Hindlimb muscle (tissue), 1 donor: Measurements from ENCODE around the gene MRPS33. TPM values are rescaled to one million over a fixed set of nuclear protein-coding genes. Genes with fewer than 3 reads are reported as not detected.
"Not testable (repeated sequence)": the region's sequence is repeated elsewhere in the genome, so short reads cannot be mapped to it uniquely, and the experiment has no call there.

ENCODE experiments used
- DNase-seq: peaks from one replicate; pipeline ENCODE4 v3.0.0-alpha.2; 2013
- polyA plus RNA-seq: library from polyadenylated mRNA; unstranded; fragments of 120-200 nt; gene quantifications from one replicate; pipeline ENCODE4 v1.2.1, GENCODE V29; 2013; ENCODE audit not compliant: insufficient read length

Gene MRPS33
- polyA plus RNA-seq = 73.3 TPM

GRCh38 chr7:141014524-141015395 is at the start of gene MRPS33:
Gene MRPS33 (minus strand): TSS chr7:141014952. CDS start chr7:141010633, 4,319 bp downstream.
- DNase-seq = peak; percentile 97

- no peak for DNase-seq
Measured at GRCh38 chr7:141057788-141058187, 43.0 kb upstream of the MRPS33 start.

- no peak for DNase-seq
Measured at GRCh38 chr7:141055146-141055545, 40.4 kb upstream of the MRPS33 start.

DNA sequence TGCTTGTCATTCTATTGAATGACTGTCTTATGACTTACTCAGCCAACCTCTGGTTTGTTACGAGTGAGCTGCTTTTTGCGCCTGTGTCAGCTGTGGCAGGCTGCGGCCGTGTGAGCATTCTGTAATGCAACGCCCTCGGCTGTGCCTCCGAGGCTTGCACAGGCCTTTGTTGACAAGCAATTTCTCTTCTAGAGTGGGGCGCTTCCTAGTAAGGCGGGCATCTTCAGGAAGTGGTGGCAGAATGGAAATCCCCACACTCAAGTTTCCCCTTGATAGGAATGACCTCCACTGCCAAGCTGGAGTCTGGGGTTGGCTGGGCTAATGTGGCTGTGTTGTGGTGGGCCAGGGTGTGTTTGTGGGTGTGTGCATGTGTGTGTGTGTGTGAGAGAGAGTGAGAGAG is 38.9 kb upstream of the MRPS33 start:
- DNase-seq = no peak

DNA sequence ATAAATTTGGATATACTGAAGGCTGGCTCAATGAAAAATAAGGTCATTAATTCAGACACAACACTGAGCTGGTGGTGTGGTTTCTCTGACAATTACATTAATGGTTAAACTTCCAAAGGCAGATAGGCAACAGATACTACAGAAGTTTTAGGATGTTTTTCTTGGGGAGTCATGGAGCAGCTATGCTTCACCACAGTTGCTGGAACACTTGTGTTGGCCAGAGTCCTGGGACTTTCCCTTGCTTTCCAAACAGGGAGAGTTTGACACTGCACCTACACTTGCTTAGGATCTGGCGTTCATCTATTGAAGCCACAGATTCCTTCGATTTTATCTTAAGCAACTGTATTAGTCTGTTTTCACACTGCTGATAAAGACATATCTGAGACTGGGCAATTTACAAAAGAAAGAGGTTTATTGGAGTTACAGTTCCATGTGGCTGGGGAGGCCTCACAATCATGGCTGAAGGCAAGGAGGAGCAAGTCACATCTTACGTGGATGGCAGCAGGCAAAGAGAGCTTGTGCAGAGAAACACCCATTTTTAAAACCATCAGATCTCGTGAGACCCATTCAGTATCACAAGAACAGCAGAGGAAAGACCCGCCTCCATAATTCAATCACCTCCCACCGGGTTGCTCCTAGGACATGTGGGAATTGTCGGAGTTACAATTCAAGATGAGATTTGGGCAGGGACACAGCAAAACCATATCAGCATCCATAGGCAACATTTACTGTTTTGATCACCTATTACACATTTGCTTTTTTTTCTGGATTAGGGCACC is 31.3 kb upstream of the MRPS33 start:
- no peak for DNase-seq

DNA sequence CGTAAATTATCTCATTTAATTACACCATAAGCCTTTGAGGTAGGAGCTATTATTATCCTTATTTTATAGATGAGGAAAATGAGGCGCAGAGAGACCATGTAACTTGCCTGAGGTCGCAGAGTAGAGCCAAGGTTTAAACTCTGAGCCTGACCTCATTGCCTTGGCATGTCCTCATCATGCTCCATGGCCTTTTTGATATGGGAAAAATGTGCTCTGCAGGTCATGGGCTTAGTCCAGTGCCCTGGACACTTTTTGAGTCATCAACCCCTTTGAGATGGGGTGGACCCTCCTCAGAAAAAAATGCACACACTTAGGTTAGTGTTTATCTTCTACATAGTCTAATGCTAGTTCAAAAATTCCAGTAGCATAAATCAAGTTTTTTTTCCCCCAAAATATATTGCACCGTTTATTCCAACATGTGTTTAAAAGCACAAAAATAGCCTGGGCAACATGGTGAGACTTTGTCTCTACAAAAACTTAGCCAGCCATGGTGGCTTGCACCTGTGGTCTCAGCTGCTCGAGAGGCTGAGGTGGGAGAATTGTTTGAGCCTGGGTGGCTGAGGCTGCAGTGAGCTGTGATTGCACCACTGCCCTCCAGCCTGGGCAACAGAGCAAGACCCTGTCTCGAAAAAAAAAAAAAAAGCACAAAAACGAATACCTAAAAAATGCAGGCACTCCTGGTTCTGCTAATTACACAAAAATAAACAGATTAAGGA is 30.5 kb upstream of the MRPS33 start:
- DNase-seq = no peak

DNA sequence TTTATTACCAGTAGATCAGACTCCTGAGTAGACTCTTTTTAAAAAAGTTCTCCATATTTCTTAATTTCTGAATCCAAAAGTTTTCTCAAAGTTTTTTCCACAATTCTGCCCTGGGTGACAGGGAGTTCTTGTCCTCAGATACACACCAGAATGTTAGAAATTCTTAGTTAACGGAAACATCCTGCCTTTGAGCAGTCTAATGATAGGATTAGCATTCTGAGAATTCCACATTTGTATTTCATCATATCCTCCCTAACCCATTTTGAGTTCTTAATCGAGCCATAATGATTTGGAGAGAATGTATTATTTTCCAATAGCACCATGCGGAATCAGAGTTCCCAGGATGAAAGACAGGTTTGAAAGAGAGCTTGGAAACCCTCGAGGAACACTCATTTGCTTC is 28.9 kb upstream of the MRPS33 start:
- DNase-seq = no peak

DNA sequence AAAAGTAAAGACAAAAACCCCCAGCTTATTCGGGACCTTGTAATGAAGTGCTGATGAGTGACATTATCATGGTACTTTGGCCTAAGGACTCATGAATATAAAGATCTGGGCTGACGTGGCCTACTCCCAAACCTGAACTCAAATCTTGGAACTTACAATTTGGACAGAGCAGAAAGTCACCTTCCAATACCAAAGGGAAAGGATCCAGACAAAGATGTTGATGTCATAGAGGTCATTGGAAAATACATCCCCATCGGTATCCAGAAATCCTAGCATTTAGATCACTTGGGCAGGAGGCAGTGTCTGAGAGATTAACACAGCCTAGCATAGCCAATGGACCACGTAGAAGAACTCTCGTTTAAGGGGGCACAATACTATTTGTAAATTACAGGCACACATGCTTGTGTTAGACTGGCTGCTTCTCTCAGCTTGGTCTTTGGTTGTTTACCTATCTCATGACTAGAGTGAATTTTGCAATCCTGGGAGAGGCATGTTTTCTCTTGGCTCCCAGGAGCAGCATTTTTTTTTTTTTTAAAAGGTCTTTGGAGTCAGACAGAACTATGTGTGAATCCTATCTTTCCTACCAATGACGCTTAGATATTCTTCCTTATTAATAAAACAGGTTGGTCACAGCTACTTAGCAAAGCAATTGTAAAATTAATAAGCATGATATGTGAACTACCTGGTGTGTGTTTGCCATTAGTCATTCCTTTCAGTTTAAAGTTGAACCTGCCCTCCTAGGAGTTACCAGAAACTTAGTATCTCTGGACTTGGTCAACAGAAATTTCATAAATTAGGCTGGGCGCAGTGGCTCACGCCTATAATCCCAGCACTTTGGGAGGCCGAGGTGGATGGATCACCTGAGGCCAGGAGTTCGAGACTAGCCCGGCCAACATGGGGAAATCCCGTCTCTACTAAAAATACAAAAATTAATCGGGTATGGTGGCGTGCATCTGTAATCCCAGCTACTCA is 27.8 kb upstream of the MRPS33 start:
- DNase-seq = no peak

- no peak for DNase-seq
Measured at GRCh38 chr7:141039376-141039775, 24.6 kb upstream of the MRPS33 start.

GRCh38 chr7:141038100-141038499 is 23.3 kb upstream of the MRPS33 start:
- DNase-seq = not testable (repeated sequence)

GRCh38 chr7:141032539-141033323 is 18.0 kb upstream of the MRPS33 start:
- DNase-seq = not testable (repeated sequence)

GRCh38 chr7:141028767-141029166 is 14.0 kb upstream of the MRPS33 start:
- no peak for DNase-seq

- DNase-seq = no peak
Measured at GRCh38 chr7:141027043-141027442, 12.3 kb upstream of the MRPS33 start.

GRCh38 chr7:141024668-141025067 is 9.9 kb upstream of the MRPS33 start:
- no peak for DNase-seq

DNA sequence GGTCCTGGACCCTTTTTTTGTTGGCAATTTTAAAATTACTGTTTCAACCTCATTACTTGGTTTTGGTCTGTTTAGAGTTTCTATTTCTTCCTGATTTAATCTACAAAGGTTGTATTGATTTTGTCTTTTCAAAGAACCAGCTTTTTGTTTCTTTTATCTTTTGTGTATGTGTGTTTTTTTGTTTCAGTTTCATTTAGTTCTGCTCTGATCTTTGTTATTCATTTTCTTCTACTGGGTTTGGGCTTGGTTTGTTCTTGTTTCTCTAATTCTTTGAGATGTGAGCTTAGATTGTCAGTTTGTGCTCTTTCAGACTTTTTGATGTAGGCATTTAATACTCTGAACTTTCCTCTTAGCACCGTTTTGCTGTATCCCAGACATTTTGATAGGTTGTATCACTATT is 8.5 kb upstream of the MRPS33 start:
- no peak for DNase-seq

GRCh38 chr7:141017555-141017954 is 2.8 kb upstream of the MRPS33 start:
- no peak for DNase-seq

DNA sequence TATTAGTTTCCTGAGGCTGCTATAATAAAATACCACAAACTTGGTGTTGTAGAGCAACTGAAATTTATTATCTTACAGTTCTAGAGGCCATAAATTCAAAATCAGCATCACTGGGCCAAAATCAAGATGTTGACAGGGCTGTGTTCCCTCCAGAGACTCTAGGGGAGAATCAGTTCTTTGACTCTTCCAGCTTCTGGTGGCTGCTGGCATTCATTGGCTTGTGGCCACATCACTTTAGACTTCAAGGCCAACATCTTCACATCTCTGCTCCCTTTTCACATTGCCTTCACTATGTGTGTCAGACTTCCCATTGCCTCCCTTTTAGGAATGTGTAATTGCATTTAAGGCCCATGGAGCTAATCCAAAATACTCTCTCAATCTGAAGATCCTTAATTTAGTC is 1.6 kb upstream of the MRPS33 start:
- DNase-seq = no peak

- no peak for DNase-seq
Measured at GRCh38 chr7:141014125-141014523, 628 bp downstream of the MRPS33 start.

DNA sequence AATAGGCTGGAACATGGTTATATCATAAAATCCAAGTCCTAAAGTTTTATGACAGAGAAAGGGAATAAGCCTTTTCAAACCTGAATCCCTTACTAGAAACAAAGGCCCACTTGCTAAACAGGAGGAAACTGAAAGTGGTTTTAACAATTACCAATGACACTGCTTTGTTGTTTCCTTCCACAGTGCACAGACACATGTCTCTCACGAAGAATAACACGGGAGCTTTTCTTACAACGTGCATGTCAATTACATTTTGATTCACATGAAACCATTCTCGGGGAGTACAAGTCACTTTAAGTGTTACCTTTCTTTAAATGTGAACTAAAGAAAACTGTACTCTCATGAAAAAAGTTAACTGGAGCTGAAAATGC is 1.4 kb downstream of the MRPS33 start:
- no peak for DNase-seq

DNA sequence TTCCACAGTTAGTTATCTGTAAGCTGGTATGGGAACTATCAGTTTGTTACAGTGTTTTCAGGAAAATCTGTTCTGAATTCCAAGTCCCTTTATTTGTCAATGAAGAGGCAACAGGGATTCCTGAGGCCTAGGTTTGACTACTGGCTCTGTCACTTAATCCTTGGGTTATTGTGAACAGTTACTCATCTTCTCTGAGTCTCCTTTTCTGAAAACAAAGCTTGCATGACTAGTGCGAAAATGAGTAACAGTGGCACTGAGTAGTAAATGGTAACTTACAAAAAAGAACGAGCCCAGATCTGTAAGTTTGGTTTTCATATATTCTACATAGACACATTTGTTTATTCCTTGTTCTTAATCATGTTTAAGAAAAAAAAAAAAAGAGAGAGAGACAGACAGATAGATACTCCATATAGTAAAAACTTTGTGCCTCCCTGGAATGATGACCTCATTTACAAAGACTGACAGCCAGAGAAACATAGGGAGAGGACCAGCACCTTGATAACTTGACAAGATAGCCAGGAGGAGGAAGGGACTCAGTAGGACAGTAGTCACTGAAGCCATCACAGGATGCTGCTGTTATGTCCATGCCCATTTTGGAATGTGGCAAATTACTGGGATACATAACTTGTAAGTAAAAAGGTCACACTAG is 1.9 kb downstream of the MRPS33 start:
- DNase-seq = no peak
